ENCODE measurements around the gene CBLB.
"Not testable (repeated sequence)": the region's sequence is repeated elsewhere in the genome, so short reads cannot be mapped to it uniquely, and the experiment has no call there.

CBLB gene

GRCh38 chr3:105816833-105817232 lies 52.0 kb downstream of the CBLB start:
- no peak for DNase-seq (ENCODE audit: low read depth)

- not testable (repeated sequence) for DNase-seq (ENCODE audit: low read depth)
Observed at GRCh38 chr3:105815331-105815730, 53.5 kb downstream of the CBLB start.

DNA sequence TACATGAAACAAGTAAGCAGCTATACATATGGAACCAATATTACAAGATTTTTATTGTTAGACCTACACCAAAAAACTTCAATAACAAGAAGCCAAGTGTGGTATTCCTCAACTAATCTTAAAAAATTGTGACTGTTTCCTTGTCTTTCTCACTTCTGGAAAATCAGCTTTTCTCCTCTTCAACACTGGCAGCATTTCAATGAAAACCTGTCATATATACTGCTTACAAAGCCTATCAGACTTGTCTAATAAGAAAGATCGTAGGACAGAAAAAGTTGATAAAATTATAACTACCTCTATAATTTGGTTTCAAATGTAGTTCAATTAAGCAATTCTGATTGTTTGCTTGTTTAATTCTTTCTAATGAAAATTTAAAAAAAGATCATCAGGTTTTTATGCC lies 55.1 kb downstream of the CBLB start:
- DNase-seq (ENCODE audit: low read depth) = no peak

GRCh38 chr3:105812194-105812586 lies 56.6 kb downstream of the CBLB start:
- no peak for DNase-seq (ENCODE audit: low read depth)

DNA sequence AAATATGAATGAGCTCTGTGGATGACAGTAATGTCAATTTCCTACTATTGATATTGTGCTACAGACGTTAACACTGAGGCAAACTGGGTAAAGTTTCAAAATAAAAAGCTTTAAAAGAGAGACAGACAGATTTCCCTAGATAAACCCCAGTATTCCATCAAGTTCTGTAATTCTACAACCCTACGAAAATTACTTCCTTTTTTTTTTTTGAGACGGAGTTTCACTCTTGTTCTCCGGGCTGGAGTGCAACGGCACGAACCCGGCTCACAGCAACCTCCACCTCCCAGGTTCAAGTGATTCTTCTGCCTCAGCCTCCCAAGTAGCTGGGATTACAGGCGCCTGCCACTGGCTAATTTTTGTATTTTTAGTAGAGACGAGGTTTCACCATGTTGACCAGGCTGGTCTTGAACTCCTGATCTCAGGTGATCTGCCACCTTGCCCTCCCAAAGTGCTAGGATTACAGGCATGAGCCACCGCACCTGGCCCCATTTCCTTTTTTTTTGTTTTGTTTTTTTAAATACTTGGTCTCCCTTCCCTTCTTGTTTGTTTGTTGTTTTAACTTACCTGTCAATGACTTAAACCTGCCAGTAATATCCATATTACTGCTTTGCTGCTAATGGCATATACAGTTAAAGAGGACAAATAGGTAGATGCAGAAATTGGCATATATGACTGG lies 57.2 kb downstream of the CBLB start:
- no peak for DNase-seq (ENCODE audit: low read depth)

- DNase-seq (ENCODE audit: low read depth) = no peak
Observed at GRCh38 chr3:105809208-105809888, 59.5 kb downstream of the CBLB start.

GRCh38 chr3:105807701-105808100 lies 61.1 kb downstream of the CBLB start:
- no peak for DNase-seq (ENCODE audit: low read depth)

GRCh38 chr3:105807146-105807545 lies 61.7 kb downstream of the CBLB start:
- DNase-seq (ENCODE audit: low read depth) = no peak

DNA sequence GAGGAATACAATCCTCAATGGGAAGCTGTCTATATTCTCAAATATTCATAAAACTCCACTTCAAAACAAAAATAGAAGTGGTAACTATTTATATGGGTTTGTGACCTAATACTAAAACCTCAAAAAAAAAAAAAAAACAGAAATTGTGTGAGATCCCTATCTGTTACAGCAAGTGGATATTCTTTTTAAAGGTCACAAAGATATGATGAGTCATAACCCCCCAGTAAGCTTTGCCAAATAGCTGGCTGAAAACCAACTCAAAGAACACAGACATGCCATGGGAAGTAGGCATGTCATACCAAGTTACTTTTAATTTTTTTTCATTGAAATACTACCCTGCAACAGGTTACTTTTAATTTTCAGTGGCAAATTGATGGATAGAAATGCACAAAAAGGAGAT lies 62.5 kb downstream of the CBLB start:
- no peak for DNase-seq (ENCODE audit: low read depth)

GRCh38 chr3:105805404-105805803 lies 63.4 kb downstream of the CBLB start:
- no peak for DNase-seq (ENCODE audit: low read depth)

- DNase-seq (ENCODE audit: low read depth) = no peak
Observed at GRCh38 chr3:105802118-105802706, 66.6 kb downstream of the CBLB start.

GRCh38 chr3:105801397-105801796 lies 67.4 kb downstream of the CBLB start:
- no peak for DNase-seq (ENCODE audit: low read depth)

GRCh38 chr3:105800320-105800719 lies 68.5 kb downstream of the CBLB start:
- DNase-seq (ENCODE audit: low read depth) = no peak

DNA sequence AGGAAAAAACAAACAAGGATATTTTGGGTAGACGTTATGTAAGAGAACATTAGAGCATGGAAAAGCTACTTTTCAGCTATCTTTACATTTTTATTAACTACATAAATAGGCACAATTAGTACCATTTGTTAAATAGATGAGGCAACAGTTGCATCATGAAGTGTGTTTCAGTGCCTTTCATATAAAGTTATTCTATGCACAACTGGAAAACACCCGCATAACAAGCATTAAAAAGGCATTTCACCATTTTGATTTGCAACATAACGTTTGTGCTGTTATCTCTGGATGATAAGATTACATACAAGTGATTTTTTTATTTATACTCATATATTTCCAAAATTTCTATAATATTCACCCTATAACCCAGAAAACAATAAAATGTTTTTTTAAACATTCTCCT lies 69.5 kb downstream of the CBLB start:
- no peak for DNase-seq (ENCODE audit: low read depth)

GRCh38 chr3:105798381-105798934 lies 70.4 kb downstream of the CBLB start:
- no peak for DNase-seq (ENCODE audit: low read depth)

GRCh38 chr3:105793040-105793439 lies 75.8 kb downstream of the CBLB start:
- no peak for DNase-seq (ENCODE audit: low read depth)

GRCh38 chr3:105791919-105792786 lies 76.7 kb downstream of the CBLB start:
- no peak for DNase-seq (ENCODE audit: low read depth)

DNA sequence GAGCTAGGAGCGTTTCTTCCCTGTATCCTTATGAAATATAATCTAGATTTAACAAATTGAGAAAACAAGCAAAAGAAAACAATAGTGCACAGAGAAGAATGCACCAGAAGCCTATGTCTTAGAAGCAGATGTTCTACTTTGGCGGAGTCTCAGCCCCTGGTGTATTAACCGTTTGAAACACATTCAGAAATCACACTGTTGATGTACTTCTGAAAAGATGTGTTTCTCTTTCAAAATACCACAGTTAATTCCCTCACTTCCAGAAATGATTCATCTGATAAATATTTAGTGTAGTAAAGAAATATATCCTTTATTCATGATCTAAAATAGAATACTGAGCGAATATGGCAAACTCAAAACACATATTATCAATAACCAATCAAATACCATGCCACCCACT lies 77.7 kb downstream of the CBLB start:
- DNase-seq (ENCODE audit: low read depth) = no peak

DNA sequence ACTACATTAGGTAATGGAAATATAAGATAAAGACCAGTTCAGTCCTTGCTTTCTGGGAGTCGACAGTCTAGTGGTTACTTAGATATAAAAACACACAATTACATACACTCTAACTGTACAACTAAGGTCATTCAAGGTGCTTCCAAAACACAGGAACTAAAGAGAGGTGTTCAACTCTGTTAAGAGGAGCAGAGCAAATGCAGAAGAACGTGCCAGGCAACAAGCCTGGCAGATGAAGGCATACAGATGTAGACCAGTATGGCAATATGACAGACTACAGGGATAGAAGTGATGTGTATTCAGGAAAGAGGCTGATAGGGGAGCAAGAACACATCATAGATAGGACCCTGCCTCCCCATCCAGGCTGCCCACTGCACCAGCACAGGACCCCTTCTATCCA lies 78.3 kb downstream of the CBLB start:
- no peak for DNase-seq (ENCODE audit: low read depth)

- DNase-seq (ENCODE audit: low read depth) = no peak
Observed at GRCh38 chr3:105788593-105788992, 80.2 kb downstream of the CBLB start.

GRCh38 chr3:105787453-105787852 lies 81.4 kb downstream of the CBLB start:
- DNase-seq (ENCODE audit: low read depth) = no peak

- DNase-seq (ENCODE audit: low read depth) = no peak
Observed at GRCh38 chr3:105786990-105787389, 81.8 kb downstream of the CBLB start.

All from activated T-cell treated with anti-CD3 and anti-CD28 coated beads for 1 hour (primary cell).